Fibroblast of the aortic adventitia (primary cell): Measurements from ENCODE around the gene USP38. TPM values are rescaled to one million over a fixed set of nuclear protein-coding genes. Genes with fewer than 3 reads are reported as not detected.
"Not testable (repeated sequence)": the region's sequence is repeated elsewhere in the genome, so short reads cannot be mapped to it uniquely, and the experiment has no call there.

Experiments used
- DNase-seq: peaks from one replicate; pipeline ENCODE4 v3.0.0-alpha.2; 2010; ENCODE audit warnings: low read depth
- H3K4me3 ChIP-seq: 2 replicates; pipeline ENCODE4 v1.5.1; 2011; ENCODE audit warnings: low read depth, mild to moderate bottlenecking, control low read depth, low read length, moderate library complexity
- total RNA-seq: library from RNA; depleted of rRNA; stranded (reverse); fragments of >200 nt; gene quantifications from 2 replicates; pipeline ENCODE4 v1.2.3, GENCODE V29; 2012; ENCODE audit warnings: low replicate concordance
- TF ChIP-seq, protein P1 (sequence below): IDR thresholded peaks from 2 replicates; pipeline ENCODE4 v1.5.1; 2011; ENCODE audit warnings: mild to moderate bottlenecking, low read length, control low read depth, inconsistent platforms; ENCODE audit not compliant: insufficient read depth

The USP38 gene
- total RNA-seq, 1 donor: 23.5 TPM

DNA sequence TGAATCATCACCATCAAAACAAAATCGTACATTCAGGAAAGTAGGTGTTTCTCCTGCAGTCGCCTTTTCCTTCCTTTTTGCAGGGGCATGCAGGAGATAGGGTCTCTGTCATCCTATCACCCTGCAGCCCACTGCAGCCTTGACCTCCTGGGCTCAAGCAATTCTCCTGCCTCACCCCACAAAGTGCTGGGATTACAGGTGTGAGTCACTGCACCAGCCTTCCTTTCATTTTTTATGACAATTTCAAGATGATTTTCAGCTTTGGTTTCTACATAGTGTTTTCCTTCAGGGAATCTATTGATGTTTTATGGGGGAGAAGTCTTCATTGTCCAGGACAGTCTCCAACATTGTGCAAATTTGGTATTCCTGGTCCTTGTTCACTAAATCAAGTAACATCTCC lies 71.7 kb downstream of the USP38 start:
- DNase-seq: no peak
- H3K4me3 ChIP-seq: no peak overlapping the region
- TF ChIP-seq, protein P1, sequence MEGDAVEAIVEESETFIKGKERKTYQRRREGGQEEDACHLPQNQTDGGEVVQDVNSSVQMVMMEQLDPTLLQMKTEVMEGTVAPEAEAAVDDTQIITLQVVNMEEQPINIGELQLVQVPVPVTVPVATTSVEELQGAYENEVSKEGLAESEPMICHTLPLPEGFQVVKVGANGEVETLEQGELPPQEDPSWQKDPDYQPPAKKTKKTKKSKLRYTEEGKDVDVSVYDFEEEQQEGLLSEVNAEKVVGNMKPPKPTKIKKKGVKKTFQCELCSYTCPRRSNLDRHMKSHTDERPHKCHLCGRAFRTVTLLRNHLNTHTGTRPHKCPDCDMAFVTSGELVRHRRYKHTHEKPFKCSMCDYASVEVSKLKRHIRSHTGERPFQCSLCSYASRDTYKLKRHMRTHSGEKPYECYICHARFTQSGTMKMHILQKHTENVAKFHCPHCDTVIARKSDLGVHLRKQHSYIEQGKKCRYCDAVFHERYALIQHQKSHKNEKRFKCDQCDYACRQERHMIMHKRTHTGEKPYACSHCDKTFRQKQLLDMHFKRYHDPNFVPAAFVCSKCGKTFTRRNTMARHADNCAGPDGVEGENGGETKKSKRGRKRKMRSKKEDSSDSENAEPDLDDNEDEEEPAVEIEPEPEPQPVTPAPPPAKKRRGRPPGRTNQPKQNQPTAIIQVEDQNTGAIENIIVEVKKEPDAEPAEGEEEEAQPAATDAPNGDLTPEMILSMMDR: no peak

GRCh38 chr4:143257356-143257755 lies 72.6 kb downstream of the USP38 start:
- DNase-seq: no peak
- TF ChIP-seq, protein P1: no peak
- no peak overlapping the region for H3K4me3 ChIP-seq

DNA sequence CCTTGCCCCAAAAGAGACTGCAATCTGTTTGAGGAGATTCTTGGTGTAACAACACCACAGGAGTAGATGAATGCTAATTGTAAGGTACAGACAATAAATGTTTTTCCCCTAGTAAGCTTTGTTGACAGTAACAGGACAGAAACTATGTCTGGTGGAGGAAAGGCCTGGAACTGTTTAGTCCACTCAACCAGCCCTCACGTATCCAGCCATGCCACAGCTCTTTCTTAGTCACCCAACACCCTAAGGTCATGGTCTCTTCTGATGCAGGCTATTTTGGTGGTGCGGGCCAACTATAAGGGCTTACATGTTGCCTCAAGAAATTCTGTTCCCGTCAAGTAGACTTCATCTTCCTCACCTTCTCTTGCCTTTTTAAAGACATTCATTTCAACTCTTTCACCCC lies 76.0 kb downstream of the USP38 start:
- TF ChIP-seq, protein P1: no peak
- no peak for DNase-seq
- H3K4me3 ChIP-seq: no peak overlapping the region

DNA sequence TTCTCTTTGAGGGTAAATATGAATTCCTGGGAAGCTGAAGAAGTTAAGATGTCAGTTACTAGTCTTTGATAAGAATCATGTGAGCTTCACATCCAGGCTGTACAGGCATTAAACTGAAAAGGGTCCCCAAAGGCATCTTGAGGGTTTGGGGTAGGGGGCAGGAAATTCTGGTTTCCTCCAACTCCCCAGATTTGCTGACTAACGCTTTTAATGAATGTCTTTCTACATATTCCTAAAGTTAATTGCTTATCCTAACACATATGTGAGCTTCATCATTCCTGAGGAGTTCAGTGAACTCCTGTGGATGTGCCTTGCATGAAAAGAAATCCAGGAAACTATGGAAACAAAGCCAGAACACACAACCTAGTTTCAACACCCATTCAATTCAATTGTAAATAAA lies 78.1 kb downstream of the USP38 start:
- DNase-seq: no peak
- no peak overlapping the region for H3K4me3 ChIP-seq
- TF ChIP-seq, protein P1: no peak

GRCh38 chr4:143267690-143268089 lies 83.0 kb downstream of the USP38 start:
- H3K4me3 ChIP-seq, DNase-seq: not testable (repeated sequence)

- TF ChIP-seq, protein P1: no peak
- no peak overlapping the region for H3K4me3 ChIP-seq
- no peak for DNase-seq
Observed at GRCh38 chr4:143270256-143270838, 85.6 kb downstream of the USP38 start.

Other genes starting within 250 kb of the USP38 start
- 22.8 and 49.3 TPM in 2 replicates for gene GAB1, start 152.0 kb downstream of the USP38 start, total RNA-seq